ENCODE measurements around the gene SH3PXD2A. TPM values are rescaled to one million over a fixed set of nuclear protein-coding genes. Genes with fewer than 3 reads are reported as not detected.

SH3PXD2A gene
- total and polyA plus RNA-seq, 7 donors = 19.0 to 58.2 (median 24.5) TPM

DNA sequence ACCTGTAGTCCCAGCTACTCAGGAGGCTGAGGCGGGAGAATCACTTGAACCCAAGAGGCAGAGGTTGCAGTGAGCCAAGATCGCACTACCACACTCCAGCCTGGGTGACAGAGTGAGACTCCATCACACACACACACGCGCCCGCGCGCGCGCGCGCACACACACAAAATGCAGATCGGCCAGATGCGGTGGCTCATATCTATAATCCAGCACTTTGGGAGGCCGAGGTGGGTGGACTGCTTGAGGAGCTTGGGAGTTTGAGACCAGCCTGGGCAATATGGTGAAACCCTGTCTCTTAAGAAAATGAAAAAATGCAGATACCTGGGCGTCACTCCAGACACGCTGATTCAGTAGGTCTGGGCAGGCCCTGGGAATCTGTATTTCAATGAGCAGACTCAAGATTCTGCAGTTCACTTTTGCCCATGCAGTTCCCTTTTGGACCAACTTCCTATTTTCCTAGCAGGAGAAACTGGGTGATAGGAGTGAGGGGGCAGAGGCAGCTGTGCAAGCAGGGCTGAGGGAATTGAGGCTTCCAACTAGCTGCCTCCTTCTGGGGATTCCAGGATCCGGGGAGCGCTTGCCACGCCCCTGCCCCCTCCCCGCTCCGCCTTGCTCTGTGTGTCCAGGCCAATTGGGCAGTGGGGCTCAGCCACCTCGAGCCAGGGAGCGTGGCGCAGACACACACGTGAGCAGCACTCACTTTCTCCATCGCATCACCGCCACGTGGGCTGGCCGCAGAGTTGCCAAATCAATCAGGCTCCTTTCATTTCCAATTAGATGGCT lies 173.6 kb downstream of the SH3PXD2A start:
- no peak for DNase-seq
- TF ChIP-seq EP300 (IDR thresholded peaks at IDR 0.05) (no peak), POLR2AphosphoS5 (IDR thresholded peaks at IDR 0.05) (no peak), POLR2A (IDR thresholded peaks at IDR 0.05) (no peak)
- TF ChIP-seq, protein P1, sequence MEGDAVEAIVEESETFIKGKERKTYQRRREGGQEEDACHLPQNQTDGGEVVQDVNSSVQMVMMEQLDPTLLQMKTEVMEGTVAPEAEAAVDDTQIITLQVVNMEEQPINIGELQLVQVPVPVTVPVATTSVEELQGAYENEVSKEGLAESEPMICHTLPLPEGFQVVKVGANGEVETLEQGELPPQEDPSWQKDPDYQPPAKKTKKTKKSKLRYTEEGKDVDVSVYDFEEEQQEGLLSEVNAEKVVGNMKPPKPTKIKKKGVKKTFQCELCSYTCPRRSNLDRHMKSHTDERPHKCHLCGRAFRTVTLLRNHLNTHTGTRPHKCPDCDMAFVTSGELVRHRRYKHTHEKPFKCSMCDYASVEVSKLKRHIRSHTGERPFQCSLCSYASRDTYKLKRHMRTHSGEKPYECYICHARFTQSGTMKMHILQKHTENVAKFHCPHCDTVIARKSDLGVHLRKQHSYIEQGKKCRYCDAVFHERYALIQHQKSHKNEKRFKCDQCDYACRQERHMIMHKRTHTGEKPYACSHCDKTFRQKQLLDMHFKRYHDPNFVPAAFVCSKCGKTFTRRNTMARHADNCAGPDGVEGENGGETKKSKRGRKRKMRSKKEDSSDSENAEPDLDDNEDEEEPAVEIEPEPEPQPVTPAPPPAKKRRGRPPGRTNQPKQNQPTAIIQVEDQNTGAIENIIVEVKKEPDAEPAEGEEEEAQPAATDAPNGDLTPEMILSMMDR (IDR thresholded peaks at IDR 0.05) = no peak
- Histone ChIP-seq H3K4me3 (no peak overlapping the region), H3K36me3 (no peaks in the 10 kb centered on the region), H3K27me3 (no peaks in the 10 kb centered on the region), H3K27ac (peak overlapping the region in 3 of 4 donors; percentile 17 to 29 (median 20)), H3K4me1 (peaks cover 0 to 41% (median 26%) of the 10 kb centered on the region in 4 donors), H3K9me3 (no peaks in the 10 kb centered on the region)
- intact Hi-C loops (cut with DNase I) = no loop called here
- 92 to 94% methylated on average over 29 of the region's 29 CpGs for WGBS, 2 donors

DNA sequence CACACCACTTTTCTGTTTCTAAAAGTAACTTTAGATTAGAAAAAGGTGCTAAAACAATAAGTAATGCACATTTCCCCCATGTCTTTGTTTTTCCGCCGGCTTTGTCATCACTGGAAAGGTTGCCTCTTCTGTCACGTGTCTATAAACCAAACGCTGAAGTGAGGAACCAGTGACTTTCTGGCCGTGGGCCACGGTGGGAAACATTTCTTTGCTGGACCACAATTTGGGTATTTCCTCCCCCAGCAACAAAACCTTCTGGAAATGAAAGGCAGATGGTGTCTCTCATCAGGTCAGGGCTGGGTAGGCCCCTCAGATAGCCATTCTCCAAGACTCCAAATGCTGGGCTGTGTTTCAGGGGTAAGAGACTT lies 174.5 kb downstream of the SH3PXD2A start:
- 81 to 82% methylated on average over 6 of the region's 6 CpGs for WGBS, 2 donors
- H3K4me1 ChIP-seq = peaks cover 0 to 42% (median 31%) of the 10 kb centered on the region in 4 donors

DNA sequence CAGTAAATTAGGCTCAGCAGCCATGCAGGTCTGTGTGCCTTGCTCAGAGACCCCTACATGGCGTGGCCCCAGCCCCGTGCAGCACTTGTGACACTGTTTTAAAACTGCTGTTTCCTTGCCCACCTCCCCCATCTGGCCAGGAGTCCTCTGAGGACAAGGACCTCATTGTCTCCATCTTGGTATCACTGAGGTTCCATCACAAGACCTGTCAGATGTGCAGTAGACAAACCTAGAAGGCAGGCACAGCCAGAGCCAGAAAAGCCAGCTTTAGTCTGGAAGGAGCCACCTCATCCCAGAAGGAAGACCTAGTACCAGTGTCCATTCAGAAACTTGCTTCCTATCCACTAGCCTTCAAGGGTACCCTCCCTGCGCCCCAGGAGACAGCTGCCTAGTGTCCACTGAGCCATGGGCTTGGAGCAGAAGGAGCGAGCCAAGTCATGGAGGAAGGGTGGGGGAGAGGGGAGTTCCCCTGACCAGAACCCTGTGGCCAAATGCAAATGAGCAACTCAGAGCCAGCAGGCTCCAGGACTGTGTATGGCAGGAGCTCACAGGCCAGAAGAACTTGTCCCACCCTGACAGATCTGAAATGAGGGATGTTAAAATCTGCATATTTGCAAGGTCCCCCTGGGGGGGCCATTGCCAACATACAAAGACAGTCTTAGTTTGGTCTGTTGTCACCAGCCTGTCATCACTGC lies 176.1 kb downstream of the SH3PXD2A start:
- no peaks in the 10 kb centered on the region for H3K9me3 ChIP-seq
- no peaks in the 10 kb centered on the region for H3K36me3 ChIP-seq
- no peak for TF ChIP-seq EP300 (IDR thresholded peaks at IDR 0.05)
- no peak for TF ChIP-seq POLR2A (IDR thresholded peaks at IDR 0.05)
- TF ChIP-seq, protein P1 (IDR thresholded peaks at IDR 0.05) = no peak
- TF ChIP-seq POLR2AphosphoS5 (IDR thresholded peaks at IDR 0.05) = no peak
- intact Hi-C loops (cut with DNase I) = no loop called here
- no peak overlapping the region for H3K4me3 ChIP-seq
- H3K4me1 ChIP-seq = peaks cover 0 to 36% (median 31%) of the 10 kb centered on the region in 4 donors
- H3K27ac ChIP-seq = peak overlapping the region; percentile 77 to 87 (median 79)
- no peaks in the 10 kb centered on the region for H3K27me3 ChIP-seq
- DNase-seq = no peak
- 89 to 91% methylated on average over 4 of the region's 4 CpGs for WGBS, 2 donors

More for the DNA sequence above, 174.5 kb downstream of the SH3PXD2A start:
- Histone ChIP-seq H3K27ac (peak overlapping the region in 1 of 4 donors; percentile 4), H3K4me3 (no peak overlapping the region), H3K36me3 (no peaks in the 10 kb centered on the region), H3K27me3 (no peaks in the 10 kb centered on the region), H3K9me3 (no peaks in the 10 kb centered on the region)
- intact Hi-C loops (cut with DNase I) = no loop called here
- no peak for DNase-seq
- no peak for TF ChIP-seq POLR2AphosphoS5 (IDR thresholded peaks at IDR 0.05)
- TF ChIP-seq, protein P1 (IDR thresholded peaks at IDR 0.05) = no peak
- no peak for TF ChIP-seq POLR2A (IDR thresholded peaks at IDR 0.05)
- no peak for TF ChIP-seq EP300 (IDR thresholded peaks at IDR 0.05)

DNA sequence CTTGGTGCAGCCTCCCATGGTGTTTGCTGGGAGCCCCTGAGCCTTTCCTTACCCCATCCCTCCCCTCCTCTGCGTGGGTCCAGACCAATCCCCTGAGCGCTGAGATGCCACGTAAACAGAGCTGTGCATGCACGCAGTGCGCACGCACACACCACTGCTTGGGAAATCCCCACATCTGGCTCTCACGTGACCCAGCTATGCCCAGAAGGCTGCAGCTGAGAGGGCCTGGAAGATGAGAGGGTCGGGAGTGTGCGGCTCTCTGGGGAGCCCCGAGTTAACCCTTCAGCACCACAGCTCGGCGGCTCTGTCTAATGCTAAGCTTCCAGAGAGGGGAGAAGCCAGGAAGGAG lies 177.2 kb downstream of the SH3PXD2A start:
- Histone ChIP-seq H3K27me3 (no peaks in the 10 kb centered on the region), H3K9me3 (no peaks in the 10 kb centered on the region), H3K4me1 (peaks cover 0 to 36% (median 31%) of the 10 kb centered on the region in 4 donors), H3K27ac (peak overlapping the region; percentile 77 to 87 (median 79)), H3K36me3 (no peaks in the 10 kb centered on the region), H3K4me3 (peak overlapping the region; percentile 33 to 53 (median 42))
- DNase-seq = peak; percentile 98
- intact Hi-C loops (cut with DNase I) = no loop called here
- 33 to 70% methylated on average over 12 of the region's 12 CpGs for WGBS, 2 donors
- TF ChIP-seq POLR2A (IDR thresholded peaks at IDR 0.05) (peak in 1 of 2 donors; percentile 29), POLR2AphosphoS5 (IDR thresholded peaks at IDR 0.05) (peak; percentile 28 to 94 (median 82)), EP300 (IDR thresholded peaks at IDR 0.05) (peak in 2 of 4 donors; percentile 46 to 85)
- TF ChIP-seq, protein P1 (IDR thresholded peaks at IDR 0.05) = no peak

Measured in sigmoid colon (tissue), 7 donors.